ENCODE results near the gene ZNF511. TPM values are rescaled to one million over a fixed set of nuclear protein-coding genes. Genes with fewer than 3 reads are reported as not detected.
A peak's percentile ranks its signal among the peaks of the same experiment; 100 is the strongest.

Gene ZNF511
- total and polyA plus RNA-seq, 5 experiments from 2014 or later = 38.0 to 80.4 (median 75.9) TPM

DNA sequence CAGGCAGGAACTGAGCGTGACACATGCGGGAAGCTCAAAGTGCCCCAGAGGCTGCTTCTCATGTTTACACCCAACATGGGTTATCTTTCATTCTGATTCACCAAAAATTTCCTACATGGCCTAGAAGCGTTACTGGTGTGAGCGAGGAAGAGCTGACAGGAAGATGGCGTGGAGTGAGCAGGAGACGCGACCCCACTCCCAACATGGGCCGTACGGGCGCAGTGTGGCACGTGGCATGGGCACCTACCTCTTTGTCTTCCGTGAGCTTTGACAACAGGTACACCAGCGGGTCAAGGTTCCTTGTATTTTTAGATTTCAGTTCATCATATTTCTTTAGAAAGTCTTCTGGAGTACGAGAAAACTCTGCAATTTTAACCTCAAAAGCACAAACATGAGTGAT lies 9.0 kb upstream of the ZNF511 start:
- no peak overlapping the region for H3K27ac Mint-ChIP-seq
- no peaks in the 10 kb centered on the region for H3K9me3 Mint-ChIP-seq
- peaks cover 6 to 22% (median 12%) of the 10 kb centered on the region in 4 donors for H3K4me1 Mint-ChIP-seq
- POLR2A ChIA-PET = no interaction called here
- ATAC-seq (no peak), DNase-seq (peak in 1 of 10 donors; percentile 3)
- no peaks in the 10 kb centered on the region for H3K27me3 Mint-ChIP-seq
- peaks cover 6 to 76% (median 25%) of the 10 kb centered on the region in 3 donors for H3K36me3 Mint-ChIP-seq
- H3K4me3 Mint-ChIP-seq = no peak overlapping the region

DNA sequence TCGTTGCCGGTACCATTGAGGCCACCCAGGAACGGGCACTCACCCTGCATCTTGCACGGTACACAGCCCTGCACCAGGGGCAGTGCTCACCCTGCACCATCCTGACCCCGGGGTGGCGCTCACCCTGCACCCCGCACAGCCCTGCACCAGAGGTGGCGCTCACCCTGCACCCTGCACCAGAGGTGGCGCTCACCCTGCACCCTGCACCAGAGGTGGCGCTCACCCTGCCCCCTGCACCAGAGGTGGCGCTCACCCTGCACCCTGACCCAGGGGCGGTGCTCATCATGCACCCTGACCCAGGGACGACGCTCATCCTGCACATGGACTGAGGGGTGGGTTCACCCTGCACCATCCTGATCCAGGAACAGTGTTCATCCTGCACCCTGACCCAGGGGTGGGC lies 6.5 kb upstream of the ZNF511 start:
- Mint-ChIP-seq H3K36me3 (peaks cover 6 to 60% (median 21%) of the 10 kb centered on the region in 3 donors), H3K4me1 (peaks cover 11 to 42% (median 30%) of the 10 kb centered on the region in 4 donors), H3K4me3 (no peak overlapping the region), H3K27ac (no peak overlapping the region), H3K9me3 (no peaks in the 10 kb centered on the region), H3K27me3 (no peaks in the 10 kb centered on the region)
- ATAC-seq (no peak), DNase-seq (peak in 1 of 10 donors; percentile 30)
- POLR2A ChIA-PET = no interaction called here

DNA sequence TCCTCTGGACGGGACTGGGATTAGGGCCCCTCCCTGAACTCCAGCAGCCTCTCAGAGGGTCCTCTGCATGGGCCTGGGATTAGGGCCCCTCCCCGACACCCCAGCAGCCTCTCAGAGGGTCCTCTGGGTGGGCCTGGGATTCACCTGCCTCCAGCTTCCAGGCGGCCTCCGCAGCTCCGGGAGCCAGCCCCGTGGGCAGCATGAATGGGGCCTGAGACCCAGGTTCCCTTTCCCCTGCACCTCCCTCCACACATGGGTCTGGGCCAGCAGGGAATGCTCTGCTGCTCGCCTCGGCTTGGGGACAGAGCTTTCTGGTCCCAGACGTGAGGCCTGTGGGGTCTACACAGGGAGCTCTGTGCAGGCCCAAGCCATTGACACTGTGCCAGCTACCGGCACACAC lies 5.5 kb upstream of the ZNF511 start:
- peaks cover 14 to 52% (median 39%) of the 10 kb centered on the region in 4 donors for H3K4me1 Mint-ChIP-seq
- H3K4me3 Mint-ChIP-seq = no peak overlapping the region
- no peak for ATAC-seq
- H3K27me3 Mint-ChIP-seq = peaks cover 0 to 4% (median 0%) of the 10 kb centered on the region in 5 donors
- POLR2A ChIA-PET = interaction anchor here (0.5 kb wide), 1 partner anchor 44 kb away, joined by 3 read pairs; the partner anchor contains the start of gene PRAP1
- peak overlapping the region in 1 of 10 donors; percentile 34 for H3K27ac Mint-ChIP-seq
- H3K36me3 Mint-ChIP-seq = peaks cover 6 to 54% (median 15%) of the 10 kb centered on the region in 3 donors
- peaks cover 0 to 4% (median 0%) of the 10 kb centered on the region in 9 donors for H3K9me3 Mint-ChIP-seq
- DNase-seq = peak in 1 of 10 donors; percentile 57

DNA sequence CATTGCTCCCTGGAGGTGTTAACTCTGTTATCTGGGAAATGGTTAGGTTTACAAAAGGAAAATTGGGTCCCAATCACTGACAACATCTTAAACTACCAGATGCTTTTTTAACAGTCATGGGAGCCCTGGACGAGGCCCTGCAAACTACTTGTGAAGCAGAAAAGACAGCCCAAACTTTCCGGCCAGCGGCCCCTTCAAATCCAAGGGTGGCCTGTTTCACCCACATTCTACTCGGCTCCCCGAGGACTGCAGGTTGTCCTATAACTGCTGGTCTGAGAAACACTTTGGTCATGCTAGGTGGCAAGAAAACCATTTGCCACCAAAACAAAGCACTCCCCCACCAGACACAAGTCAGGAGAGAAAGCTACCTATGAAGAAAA lies 2.6 kb upstream of the ZNF511 start:
- H3K27me3 Mint-ChIP-seq = peaks cover 0 to 5% (median 0%) of the 10 kb centered on the region in 5 donors
- H3K36me3 Mint-ChIP-seq = peaks cover 0 to 38% (median 3%) of the 10 kb centered on the region in 3 donors
- DNase-seq (peak in 1 of 10 donors; percentile 7), ATAC-seq (no peak)
- POLR2A ChIA-PET = no interaction called here
- peaks cover 15 to 51% (median 41%) of the 10 kb centered on the region in 4 donors for H3K4me1 Mint-ChIP-seq
- H3K27ac Mint-ChIP-seq = peak overlapping the region in 4 of 10 donors; percentile 57 to 100 (median 70)
- H3K4me3 Mint-ChIP-seq = no peak overlapping the region
- peaks cover 0 to 5% (median 0%) of the 10 kb centered on the region in 9 donors for H3K9me3 Mint-ChIP-seq

DNA sequence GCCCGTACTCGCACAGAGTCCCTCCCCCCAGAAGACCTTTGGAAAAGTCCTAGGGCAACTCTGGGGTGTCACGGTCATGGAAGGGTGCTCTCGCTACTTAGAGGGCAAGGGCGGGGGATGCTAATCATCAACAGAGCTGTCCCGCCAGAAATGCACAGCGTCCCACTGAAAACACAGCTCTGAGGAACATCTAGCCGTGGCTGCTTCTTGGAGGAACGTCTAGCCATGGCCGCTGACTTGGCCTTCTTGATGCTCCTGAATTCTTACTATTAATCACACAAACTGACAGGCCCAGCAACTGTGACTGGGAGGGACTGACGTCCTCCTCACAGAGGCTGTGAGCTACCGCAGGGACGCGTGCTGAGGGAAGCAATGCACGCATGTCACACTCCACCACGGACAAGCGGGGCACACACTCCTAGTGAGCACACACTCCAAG lies 1.8 kb upstream of the ZNF511 start:
- no peak for ATAC-seq
- H3K4me3 Mint-ChIP-seq = peak overlapping the region in 8 of 10 donors; percentile 32 to 99 (median 95)
- DNase-seq = peak in 1 of 10 donors; percentile 63
- H3K27ac Mint-ChIP-seq = peak overlapping the region; percentile 91 to 100 (median 100)
- peaks cover 0 to 5% (median 0%) of the 10 kb centered on the region in 5 donors for H3K27me3 Mint-ChIP-seq
- H3K9me3 Mint-ChIP-seq = peaks cover 0 to 5% (median 0%) of the 10 kb centered on the region in 9 donors
- peaks cover 15 to 51% (median 41%) of the 10 kb centered on the region in 4 donors for H3K4me1 Mint-ChIP-seq
- peaks cover 0 to 41% (median 3%) of the 10 kb centered on the region in 3 donors for H3K36me3 Mint-ChIP-seq
- POLR2A ChIA-PET = interaction anchor here (1.2 to 2.0 kb wide), 3 partner anchors 23 to 49 kb away, joined by 3 to 8 read pairs (median 5); no protein-coding TSS in a partner anchor

DNA sequence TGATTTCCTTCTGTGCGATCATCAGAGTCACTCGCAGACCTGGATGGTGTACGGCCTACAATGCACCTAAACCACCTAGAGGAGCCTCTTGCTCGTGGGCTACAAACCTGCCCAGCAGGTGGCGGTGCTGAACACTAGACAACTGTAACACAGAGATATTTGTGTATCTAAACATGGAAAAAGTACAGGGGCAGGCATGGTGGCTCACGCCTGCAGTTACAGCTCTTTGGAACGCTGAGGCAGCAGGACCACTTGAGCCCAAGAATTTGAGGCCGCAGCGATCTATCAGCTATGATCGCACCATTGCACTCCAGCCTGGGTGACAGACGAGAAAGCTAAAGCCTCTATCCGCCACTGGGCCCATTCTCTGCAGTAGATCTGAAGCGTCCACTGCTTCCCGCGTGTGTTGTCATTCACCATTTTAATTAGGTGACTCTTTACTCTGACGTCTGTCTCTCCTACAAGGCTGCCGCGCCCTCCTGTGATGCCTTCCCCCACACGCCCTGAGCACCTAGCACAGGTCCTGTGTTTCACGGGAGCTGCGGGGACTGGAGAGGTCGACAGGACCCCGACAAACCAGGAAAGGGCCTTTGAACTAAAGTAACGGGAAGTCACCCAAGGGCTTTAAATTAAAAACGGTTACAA lies 816 bp upstream of the ZNF511 start:
- Mint-ChIP-seq H3K27me3 (peaks cover 0 to 5% (median 0%) of the 10 kb centered on the region in 5 donors), H3K27ac (peak overlapping the region; percentile 94 to 100 (median 100)), H3K4me1 (peaks cover 15 to 48% (median 41%) of the 10 kb centered on the region in 4 donors), H3K36me3 (peaks cover 0 to 41% (median 6%) of the 10 kb centered on the region in 3 donors), H3K9me3 (peaks cover 0 to 5% (median 0%) of the 10 kb centered on the region in 9 donors), H3K4me3 (peak overlapping the region; percentile 94 to 99 (median 98))
- POLR2A ChIA-PET = interaction anchor here (0.6 to 2.0 kb wide), 5 partner anchors 22 to 98 kb away, joined by 3 to 10 read pairs (median 5); no protein-coding TSS in a partner anchor
- ATAC-seq (peak; percentile 62 to 70), DNase-seq (peak; percentile 78 to 95 (median 87))

DNA sequence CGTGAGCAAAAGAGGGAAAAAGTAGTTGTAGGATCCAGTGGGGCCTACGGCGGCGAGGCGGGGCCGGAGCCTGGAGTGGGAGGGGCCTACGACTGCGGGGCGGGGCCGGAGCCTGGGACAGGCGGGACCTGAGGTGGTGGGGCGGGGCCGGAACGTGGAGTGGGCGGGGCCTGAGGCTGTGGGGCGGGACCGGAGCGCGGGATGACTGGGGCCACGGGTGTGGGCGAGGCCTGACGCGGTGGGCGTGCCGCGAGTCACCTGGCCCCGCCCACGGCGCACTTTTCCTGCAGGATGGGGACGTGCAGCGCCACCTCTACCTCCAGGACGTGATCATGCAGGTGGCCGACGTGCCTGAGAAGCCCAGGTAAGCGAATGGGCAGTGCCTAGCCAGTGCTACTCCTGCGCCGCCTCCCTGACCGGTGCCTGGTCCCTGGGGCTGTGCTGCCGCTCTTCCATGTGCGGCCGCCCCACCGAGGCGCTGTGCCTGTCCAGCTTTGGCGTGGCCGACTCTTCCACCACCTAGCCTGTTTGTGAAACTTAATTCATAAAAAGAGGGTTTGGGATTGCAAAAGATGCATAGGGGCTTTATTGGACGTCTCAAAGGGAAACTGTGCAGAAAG lies 496 bp downstream of the ZNF511 start:
- Mint-ChIP-seq H3K9me3 (peaks cover 0 to 5% (median 0%) of the 10 kb centered on the region in 9 donors), H3K27ac (peak overlapping the region; percentile 19 to 100 (median 92)), H3K4me1 (peaks cover 15 to 41% (median 35%) of the 10 kb centered on the region in 4 donors), H3K27me3 (peaks cover 0 to 5% (median 0%) of the 10 kb centered on the region in 5 donors), H3K4me3 (peak overlapping the region; percentile 69 to 94 (median 77)), H3K36me3 (peaks cover 0 to 39% (median 7%) of the 10 kb centered on the region in 3 donors)
- POLR2A ChIA-PET = interaction anchor here (1.4 to 1.6 kb wide), 2 partner anchors 15 to 26 kb away, joined by 3 read pairs; no protein-coding TSS in a partner anchor
- DNase-seq (peak in 9 of 10 donors; percentile 82 to 96 (median 95)), ATAC-seq (peak; percentile 65 to 69)

DNA sequence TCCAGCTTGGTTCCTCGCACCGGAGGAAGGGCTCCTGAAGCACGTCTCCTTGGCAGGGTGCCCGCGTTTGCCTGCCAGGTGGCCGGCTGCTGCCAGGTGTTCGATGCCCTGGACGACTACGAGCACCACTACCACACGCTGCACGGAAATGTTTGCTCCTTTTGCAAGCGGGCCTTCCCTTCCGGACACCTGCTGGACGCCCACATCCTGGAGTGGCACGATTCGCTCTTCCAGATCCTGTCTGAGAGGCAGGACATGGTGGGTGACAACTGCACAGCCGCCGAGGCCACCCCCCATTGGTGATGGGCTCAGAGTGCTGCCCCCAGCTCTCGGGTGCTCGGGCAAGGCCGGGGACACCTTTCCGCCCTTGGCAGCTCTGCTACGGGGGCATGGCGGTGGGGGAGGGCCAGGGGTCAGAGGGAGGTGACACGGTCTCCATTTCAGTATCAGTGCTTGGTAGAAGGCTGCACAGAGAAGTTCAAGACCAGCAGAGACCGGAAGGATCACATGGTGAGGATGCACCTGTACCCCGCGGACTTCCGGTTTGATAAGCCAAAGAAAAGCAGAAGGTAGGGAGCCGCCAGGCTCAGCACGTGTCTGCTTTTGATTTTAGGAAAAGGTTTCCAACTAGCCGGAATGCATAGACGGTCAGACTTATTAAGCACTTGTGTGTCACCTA lies 1.1 kb downstream of the ZNF511 start:
- DNase-seq = no peak
- POLR2A ChIA-PET = interaction anchor here (0.5 to 1.6 kb wide), 3 partner anchors 15 to 46 kb away, joined by 3 to 5 read pairs (median 3); no protein-coding TSS in a partner anchor
- H3K36me3 Mint-ChIP-seq = peaks cover 0 to 39% (median 7%) of the 10 kb centered on the region in 3 donors
- peak overlapping the region in 9 of 10 donors; percentile 19 to 100 (median 92) for H3K27ac Mint-ChIP-seq
- no peak for ATAC-seq
- H3K9me3 Mint-ChIP-seq = peaks cover 0 to 5% (median 0%) of the 10 kb centered on the region in 9 donors
- H3K27me3 Mint-ChIP-seq = peaks cover 0 to 5% (median 0%) of the 10 kb centered on the region in 5 donors
- peak overlapping the region; percentile 54 to 94 (median 74) for H3K4me3 Mint-ChIP-seq
- H3K4me1 Mint-ChIP-seq = peaks cover 18 to 42% (median 34%) of the 10 kb centered on the region in 4 donors

DNA sequence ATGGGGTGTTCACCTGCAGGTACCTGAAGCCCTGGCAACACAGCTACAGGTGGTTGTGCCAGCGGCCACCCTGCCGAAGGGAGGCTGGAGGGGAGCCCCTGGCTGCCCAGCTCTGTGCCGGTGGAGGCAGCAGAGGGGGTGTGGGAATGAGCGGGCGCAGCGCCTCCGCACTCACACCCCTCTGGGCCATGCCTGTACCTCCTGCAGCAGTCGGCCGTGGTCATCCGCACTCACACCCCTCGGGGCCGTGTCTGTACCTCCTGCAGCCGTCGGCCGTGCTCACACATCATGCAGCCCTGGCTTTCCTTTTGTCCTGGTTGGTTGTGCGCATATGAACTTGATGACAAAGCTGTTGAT lies 1.7 kb downstream of the ZNF511 start:
- Mint-ChIP-seq H3K27ac (peak overlapping the region in 6 of 10 donors; percentile 40 to 84 (median 56)), H3K4me3 (peak overlapping the region in 6 of 10 donors; percentile 47 to 89 (median 70))
- ATAC-seq = no peak

DNA sequence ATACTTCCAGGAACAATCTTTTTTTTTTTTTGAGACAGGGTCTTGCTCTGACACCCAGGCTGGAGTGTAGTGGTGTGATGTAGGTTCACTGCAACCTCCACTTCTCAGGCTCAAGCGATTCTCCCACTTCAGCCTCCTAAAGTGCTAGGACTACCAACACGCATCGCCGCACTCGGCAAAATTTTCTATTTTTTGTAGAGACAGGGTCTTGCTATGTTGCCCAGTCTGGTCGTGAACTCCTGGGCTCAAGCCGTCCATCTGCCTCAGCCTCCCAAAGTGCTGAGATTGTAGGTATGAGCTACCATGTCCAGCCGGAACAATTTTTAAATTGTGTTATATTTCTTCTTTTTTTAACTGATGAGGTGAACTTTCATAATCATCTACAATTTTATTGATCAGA lies 2.1 kb downstream of the ZNF511 start:
- Mint-ChIP-seq H3K4me1 (peaks cover 13 to 33% (median 25%) of the 10 kb centered on the region in 4 donors), H3K27me3 (peaks cover 0 to 5% (median 0%) of the 10 kb centered on the region in 5 donors), H3K9me3 (peaks cover 0 to 5% (median 0%) of the 10 kb centered on the region in 9 donors), H3K27ac (peak overlapping the region in 6 of 10 donors; percentile 18 to 84 (median 56)), H3K36me3 (peaks cover 0 to 35% (median 7%) of the 10 kb centered on the region in 3 donors), H3K4me3 (peak overlapping the region in 3 of 10 donors; percentile 26 to 57 (median 47))
- DNase-seq (peak in 1 of 10 donors; percentile 60), ATAC-seq (no peak)
- POLR2A ChIA-PET = interaction anchor here (1.4 to 1.6 kb wide), 2 partner anchors 14 to 25 kb away, joined by 3 read pairs; no protein-coding TSS in a partner anchor

More for the DNA sequence above, 1.7 kb downstream of the ZNF511 start:
- peaks cover 15 to 37% (median 30%) of the 10 kb centered on the region in 4 donors for H3K4me1 Mint-ChIP-seq
- POLR2A ChIA-PET = interaction anchor here (0.5 to 1.6 kb wide), 3 partner anchors 14 to 47 kb away, joined by 3 to 5 read pairs (median 3); no protein-coding TSS in a partner anchor
- peaks cover 0 to 5% (median 0%) of the 10 kb centered on the region in 9 donors for H3K9me3 Mint-ChIP-seq
- DNase-seq = no peak
- peaks cover 0 to 5% (median 0%) of the 10 kb centered on the region in 5 donors for H3K27me3 Mint-ChIP-seq
- H3K36me3 Mint-ChIP-seq = peaks cover 0 to 37% (median 7%) of the 10 kb centered on the region in 3 donors

DNA sequence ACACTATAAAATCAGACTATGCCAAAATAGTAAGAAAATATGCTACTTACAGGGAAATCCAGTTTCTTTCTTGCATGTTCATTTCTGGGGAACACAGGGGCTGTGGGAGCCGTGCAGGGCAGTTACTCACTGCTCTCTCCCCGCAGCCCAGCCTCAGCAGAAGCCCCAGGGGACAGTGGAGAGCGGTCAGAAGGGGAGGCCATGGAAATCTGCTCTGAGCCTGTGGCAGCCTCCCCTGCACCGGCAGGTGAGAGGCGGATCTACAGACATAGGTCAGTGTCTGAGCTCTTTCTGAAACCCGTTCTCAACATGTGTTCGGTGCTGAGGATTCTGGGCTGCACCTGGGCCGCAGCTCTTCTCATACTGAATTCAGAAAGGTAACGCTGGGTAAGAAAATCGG lies 2.9 kb downstream of the ZNF511 start:
- H3K27me3 Mint-ChIP-seq = peaks cover 0 to 5% (median 0%) of the 10 kb centered on the region in 5 donors
- H3K36me3 Mint-ChIP-seq = peaks cover 0 to 35% (median 7%) of the 10 kb centered on the region in 3 donors
- no peak overlapping the region for H3K4me3 Mint-ChIP-seq
- POLR2A ChIA-PET = no interaction called here
- DNase-seq (peak in 1 of 10 donors; percentile 42), ATAC-seq (no peak)
- H3K4me1 Mint-ChIP-seq = peaks cover 13 to 27% (median 23%) of the 10 kb centered on the region in 4 donors
- peak overlapping the region in 4 of 10 donors; percentile 4 to 43 (median 39) for H3K27ac Mint-ChIP-seq
- peaks cover 0 to 5% (median 0%) of the 10 kb centered on the region in 9 donors for H3K9me3 Mint-ChIP-seq

All from naive thymus-derived CD8-positive, alpha-beta T cell (primary cell).